Measurements from ENCODE around the gene TRMT10C.
A peak's percentile ranks its signal among the peaks of the same experiment; 100 is the strongest.
"Not testable (repeated sequence)": the region's sequence is repeated elsewhere in the genome, so short reads cannot be mapped to it uniquely, and the experiment has no call there.

The TRMT10C gene

GRCh38 chr3:101561630-101562328 is at the start of gene TRMT10C:
TRMT10C (plus strand) TSS chr3:101561868; CDS start chr3:101564782, 2,914 bp downstream.
- peak; percentile 96 for DNase-seq

- no peak for DNase-seq
These were observed 49.3 kb upstream of the TRMT10C start for GRCh38 chr3:101512396-101512645.

GRCh38 chr3:101512646-101513418 is 48.8 kb upstream of the TRMT10C start, which contains the start of gene SENP7:
SENP7 (minus strand) TSS chr3:101513212; CDS start chr3:101513130, 82 bp downstream.
- DNase-seq = peak; percentile 76

- no peak for DNase-seq
These were observed 48.2 kb upstream of the TRMT10C start for GRCh38 chr3:101513419-101513986.

- DNase-seq = no peak
These were observed 43.2 kb upstream of the TRMT10C start for GRCh38 chr3:101518421-101518871.

GRCh38 chr3:101519685-101520365 is 41.8 kb upstream of the TRMT10C start:
- DNase-seq = no peak

- DNase-seq = peak; percentile 37
These were observed 40.4 kb upstream of the TRMT10C start for GRCh38 chr3:101521211-101521701.

GRCh38 chr3:101527441-101527840 is 34.2 kb upstream of the TRMT10C start:
- DNase-seq = no peak

- no peak for DNase-seq
These were observed 33.8 kb upstream of the TRMT10C start for GRCh38 chr3:101527906-101528305.

- DNase-seq = no peak
These were observed 31.6 kb upstream of the TRMT10C start for GRCh38 chr3:101529816-101530685.

- DNase-seq = no peak
These were observed 31.0 kb upstream of the TRMT10C start for GRCh38 chr3:101530686-101531047.

GRCh38 chr3:101531473-101532086 is 30.1 kb upstream of the TRMT10C start:
- no peak for DNase-seq

GRCh38 chr3:101532783-101533602 is 28.7 kb upstream of the TRMT10C start:
- no peak for DNase-seq

- DNase-seq = no peak
These were observed 28.1 kb upstream of the TRMT10C start for GRCh38 chr3:101533603-101533968.

GRCh38 chr3:101535221-101535620 is 26.4 kb upstream of the TRMT10C start:
- no peak for DNase-seq

GRCh38 chr3:101536266-101536665 is 25.4 kb upstream of the TRMT10C start:
- DNase-seq = no peak

GRCh38 chr3:101536955-101537354 is 24.7 kb upstream of the TRMT10C start:
- DNase-seq = not testable (repeated sequence)

GRCh38 chr3:101542957-101543356 is 18.7 kb upstream of the TRMT10C start:
- no peak for DNase-seq

GRCh38 chr3:101544161-101544850 is 17.4 kb upstream of the TRMT10C start:
- no peak for DNase-seq

GRCh38 chr3:101548527-101549105 is 13.1 kb upstream of the TRMT10C start:
- DNase-seq = no peak

Measured in KG1 (cell line).